Upper lobe of right lung (tissue), 1 donor: ENCODE results near the gene CMTM8. TPM values are rescaled to one million over a fixed set of nuclear protein-coding genes. Genes with fewer than 3 reads are reported as not detected.

Experiments used
- ATAC-seq: fragments of 200-7000 bp; cut with Tn5 transposase; one replicate; pipeline ENCODE4 v1.9.1; 2020; ENCODE audit warnings: mild to moderate bottlenecking, moderate library complexity
- DNase-seq: peaks from one replicate; pipeline ENCODE4 v3.0.0-alpha.2; 2020
- H3K27ac ChIP-seq: fragments of 200-600 bp; one replicate; pipeline ENCODE4 v1.8.0; 2022
- H3K27me3 ChIP-seq: fragments of 200-600 bp; one replicate; pipeline ENCODE4 v1.8.0; 2022; ENCODE audit warnings: mild to moderate bottlenecking
- H3K36me3 ChIP-seq: fragments of 200-600 bp; one replicate; pipeline ENCODE4 v1.8.0; 2022
- H3K4me1 ChIP-seq: fragments of 200-600 bp; one replicate; pipeline ENCODE4 v1.8.0; 2022
- H3K4me3 ChIP-seq: fragments of 200-600 bp; one replicate; pipeline ENCODE4 v1.8.0; 2022; ENCODE audit warnings: mild to moderate bottlenecking
- H3K9me3 ChIP-seq: fragments of 200-600 bp; one replicate; pipeline ENCODE4 v1.8.0; 2022
- CTCF ChIP-seq: fragments of 200-600 bp; IDR thresholded peaks from one replicate; pipeline ENCODE4 v1.8.0; 2022; ENCODE audit warnings: antibody characterized with exemption
- intact Hi-C: fragments of 100-400 bp; cut with DNase I; formaldehyde crosslinking; loops from one replicate; pipeline ENCODE4 v1.11.0; 2022
- total RNA-seq: library from RNA; stranded (reverse); fragmentation: NEBNext Ultra II Directional; extraction: Animal tissue kit (Norgen Biotek cat#: 25700); gene quantifications from one replicate; pipeline ENCODE4 v1.2.1, GENCODE V29; 2021
- donor health status: DM: no; HTN: yes; CAD: no; lungs with severe emphysema.

The CMTM8 gene
- total RNA-seq, 1 donor from 2014 or later: 24.9 TPM

GRCh38 chr3:32355751-32356291, 117.3 kb downstream of the CMTM8 start:
- Histone ChIP-seq H3K4me1 (no peaks in the 10 kb centered on the region), H3K36me3 (no peaks in the 10 kb centered on the region), H3K9me3 (no peaks in the 10 kb centered on the region), H3K27ac (no peak overlapping the region), H3K27me3 (no peaks in the 10 kb centered on the region), H3K4me3 (no peak overlapping the region)
- ATAC-seq: no peak
- no peak for DNase-seq
- no peak for TF ChIP-seq CTCF
- intact Hi-C loops: no loop called here

- H3K27me3 ChIP-seq: no peaks in the 10 kb centered on the region
- H3K4me3 ChIP-seq: no peak overlapping the region
- DNase-seq: no peak
- no peaks in the 10 kb centered on the region for H3K36me3 ChIP-seq
- H3K4me1 ChIP-seq: no peaks in the 10 kb centered on the region
- H3K9me3 ChIP-seq: no peaks in the 10 kb centered on the region
- ATAC-seq: no peak
- H3K27ac ChIP-seq: no peak overlapping the region
- TF ChIP-seq CTCF: no peak
- intact Hi-C loops: no loop called here
Measured at GRCh38 chr3:32359766-32360492, 121.4 kb downstream of the CMTM8 start.

GRCh38 chr3:32360493-32360827, 122.0 kb downstream of the CMTM8 start:
- DNase-seq (no peak), ATAC-seq (no peak)
- H3K4me1 ChIP-seq: no peaks in the 10 kb centered on the region
- intact Hi-C loops: no loop called here
- no peaks in the 10 kb centered on the region for H3K36me3 ChIP-seq
- H3K27me3 ChIP-seq: no peaks in the 10 kb centered on the region
- H3K4me3 ChIP-seq: no peak overlapping the region
- H3K27ac ChIP-seq: no peak overlapping the region
- no peak for TF ChIP-seq CTCF
- no peaks in the 10 kb centered on the region for H3K9me3 ChIP-seq

GRCh38 chr3:32366638-32367397, 128.3 kb downstream of the CMTM8 start:
- ATAC-seq (peak; percentile 24), DNase-seq (no peak)
- intact Hi-C loops: no loop called here
- Histone ChIP-seq H3K4me1 (no peaks in the 10 kb centered on the region), H3K27ac (no peak overlapping the region), H3K4me3 (no peak overlapping the region), H3K27me3 (no peaks in the 10 kb centered on the region), H3K9me3 (no peaks in the 10 kb centered on the region), H3K36me3 (no peaks in the 10 kb centered on the region)
- no peak for TF ChIP-seq CTCF

- no peak for DNase-seq
- ATAC-seq: peak; percentile 30
- H3K27me3 ChIP-seq: no peaks in the 10 kb centered on the region
- H3K9me3 ChIP-seq: no peaks in the 10 kb centered on the region
- H3K36me3 ChIP-seq: no peaks in the 10 kb centered on the region
- intact Hi-C loops: no loop called here
- H3K4me1 ChIP-seq: no peaks in the 10 kb centered on the region
- H3K27ac ChIP-seq: no peak overlapping the region
- H3K4me3 ChIP-seq: no peak overlapping the region
- TF ChIP-seq CTCF: no peak
Measured at GRCh38 chr3:32367442-32367841, 129.0 kb downstream of the CMTM8 start.
